ENCODE measurements around the gene HSFX4.
A peak's percentile ranks its signal among the peaks of the same experiment; 100 is the strongest.

DNA sequence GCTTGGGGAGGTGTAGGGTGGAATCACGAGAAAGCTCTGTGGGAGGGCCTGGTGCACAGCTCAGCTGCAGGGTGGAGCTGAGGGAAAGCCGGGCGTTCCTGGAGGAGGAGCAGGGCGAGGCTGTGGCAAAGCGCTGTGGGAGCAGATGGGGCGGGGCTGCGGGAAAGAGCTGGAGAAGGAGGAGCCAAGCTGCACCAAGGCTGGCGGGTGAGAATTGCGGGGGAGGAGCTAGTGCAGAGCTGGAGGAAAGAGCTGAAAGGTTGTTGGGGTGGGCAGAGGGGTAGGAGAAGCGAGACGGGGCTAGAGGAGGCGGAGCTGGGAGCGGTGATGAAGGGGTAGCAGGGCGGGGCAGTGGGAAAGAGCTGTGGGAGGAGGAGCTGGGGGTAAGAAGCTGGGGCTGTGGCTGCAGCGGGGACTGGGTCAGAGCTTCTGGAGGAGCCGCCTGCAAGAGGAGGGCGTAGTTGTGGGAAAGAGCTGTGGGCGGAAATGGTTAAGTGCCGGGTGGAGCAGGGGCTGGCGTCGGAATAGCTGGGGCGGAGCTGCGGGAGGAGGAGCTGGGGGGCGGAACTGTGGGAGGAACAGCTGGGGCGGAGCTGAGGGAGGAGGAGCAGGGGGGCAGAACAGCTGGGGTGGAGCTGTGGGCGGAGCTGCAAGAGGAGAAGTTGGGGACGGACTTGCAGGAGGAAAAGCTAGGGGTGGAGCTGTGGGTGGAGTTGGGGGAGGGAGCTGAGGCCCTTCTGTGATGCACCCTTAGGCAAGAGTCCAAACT, 10.7 kb downstream of the HSFX4 start:
- TF ChIP-seq, protein P1, sequence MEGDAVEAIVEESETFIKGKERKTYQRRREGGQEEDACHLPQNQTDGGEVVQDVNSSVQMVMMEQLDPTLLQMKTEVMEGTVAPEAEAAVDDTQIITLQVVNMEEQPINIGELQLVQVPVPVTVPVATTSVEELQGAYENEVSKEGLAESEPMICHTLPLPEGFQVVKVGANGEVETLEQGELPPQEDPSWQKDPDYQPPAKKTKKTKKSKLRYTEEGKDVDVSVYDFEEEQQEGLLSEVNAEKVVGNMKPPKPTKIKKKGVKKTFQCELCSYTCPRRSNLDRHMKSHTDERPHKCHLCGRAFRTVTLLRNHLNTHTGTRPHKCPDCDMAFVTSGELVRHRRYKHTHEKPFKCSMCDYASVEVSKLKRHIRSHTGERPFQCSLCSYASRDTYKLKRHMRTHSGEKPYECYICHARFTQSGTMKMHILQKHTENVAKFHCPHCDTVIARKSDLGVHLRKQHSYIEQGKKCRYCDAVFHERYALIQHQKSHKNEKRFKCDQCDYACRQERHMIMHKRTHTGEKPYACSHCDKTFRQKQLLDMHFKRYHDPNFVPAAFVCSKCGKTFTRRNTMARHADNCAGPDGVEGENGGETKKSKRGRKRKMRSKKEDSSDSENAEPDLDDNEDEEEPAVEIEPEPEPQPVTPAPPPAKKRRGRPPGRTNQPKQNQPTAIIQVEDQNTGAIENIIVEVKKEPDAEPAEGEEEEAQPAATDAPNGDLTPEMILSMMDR (IDR thresholded peaks at IDR 0.05) = no peak
- TF ChIP-seq EP300 (IDR thresholded peaks at IDR 0.05) = no peak
- TF ChIP-seq POLR2A (IDR thresholded peaks at IDR 0.05) = peak; percentile 7 to 29
